Liver (tissue), 9 donors: Measurements from ENCODE around the gene DTYMK. TPM values are rescaled to one million over a fixed set of nuclear protein-coding genes. Genes with fewer than 3 reads are reported as not detected.

Source experiments
- DNase-seq: peaks from one replicate; pipeline ENCODE4 v3.0.0-alpha.2; 2017; ENCODE audit warnings: low spot score
- H3K27ac ChIP-seq, 2 donors: one replicate each; pipeline ENCODE4 v1.7.0; 2013; ENCODE audit warnings: inconsistent platforms in 2 of 2, low read length in 2 of 2, control low read depth in 1 of 2, low read depth in 1 of 2, mild to moderate bottlenecking in 1 of 2
- H3K27me3 ChIP-seq, 4 donors: one replicate each; pipeline versions ENCODE4 v1.6.1 to v1.7.0; 2013; ENCODE audit warnings: low read length in 3 of 4, inconsistent platforms in 1 of 4, mild to moderate bottlenecking in 1 of 4, moderate library complexity in 1 of 4; ENCODE audit not compliant: control insufficient read depth in 4 of 4, insufficient read depth in 4 of 4
- H3K36me3 ChIP-seq, 4 donors: one replicate each; pipeline versions ENCODE4 v1.6.1 to v1.7.0; 2013; ENCODE audit warnings: low read length in 3 of 4, mild to moderate bottlenecking in 3 of 4, low read depth in 1 of 4, moderate library complexity in 1 of 4; ENCODE audit not compliant: control insufficient read depth in 4 of 4, insufficient read depth in 3 of 4
- H3K4me1 ChIP-seq, 4 donors: one replicate each; pipeline versions ENCODE4 v1.6.1 to v1.7.0; 2013; ENCODE audit warnings: low read length in 3 of 4, mild to moderate bottlenecking in 3 of 4, moderate library complexity in 1 of 4; ENCODE audit not compliant: control insufficient read depth in 4 of 4, insufficient read depth in 4 of 4
- H3K4me3 ChIP-seq, 3 donors: one replicate each; pipeline versions ENCODE4 v1.6.1 to v1.7.0; 2013; ENCODE audit warnings: low read length in 3 of 3, control low read depth in 1 of 3, low read depth in 1 of 3, mild to moderate bottlenecking in 1 of 3
- H3K9ac ChIP-seq, 2 donors: one replicate each; pipeline ENCODE4 v1.7.0; 2013; ENCODE audit warnings: low read length in 2 of 2, mild to moderate bottlenecking in 2 of 2, moderate library complexity in 2 of 2, control low read depth in 1 of 2, low read depth in 1 of 2
- H3K9me3 ChIP-seq, 4 donors: one replicate each; pipeline versions ENCODE4 v1.6.1 to v1.7.0; 2013; ENCODE audit warnings: low read length in 3 of 4; ENCODE audit not compliant: control insufficient read depth in 4 of 4
- EGR1 ChIP-seq, 2 donors: IDR thresholded peaks; 2 replicates each; pipeline ENCODE4 v1.6.1; 2016 to 2018; ENCODE audit warnings: antibody characterized with exemption in 2 of 2, low read depth in 2 of 2
- FOXA1 ChIP-seq: IDR thresholded peaks from 2 replicates; pipeline ENCODE4 v1.6.1; 2016; ENCODE audit warnings: antibody characterized with exemption
- FOXA2 ChIP-seq: IDR thresholded peaks from 2 replicates; pipeline ENCODE4 v1.6.1; 2016; ENCODE audit warnings: antibody characterized with exemption
- GABPA ChIP-seq, 2 donors: IDR thresholded peaks in 1 of 2; conservative IDR thresholded peaks in 1 of 2; 2 replicates each; pipeline ENCODE4 v1.6.1; 2016; ENCODE audit warnings: antibody characterized with exemption in 2 of 2, mild to moderate bottlenecking in 1 of 2, moderate library complexity in 1 of 2
- HNF4A ChIP-seq, 2 donors: conservative IDR thresholded peaks; 2 replicates each; pipeline ENCODE4 v1.6.1; 2016; ENCODE audit warnings: antibody characterized with exemption in 2 of 2, mild to moderate bottlenecking in 2 of 2
- HNF4G ChIP-seq: IDR thresholded peaks from 2 replicates; pipeline ENCODE4 v1.6.1; 2016; ENCODE audit warnings: antibody characterized with exemption
- JUND ChIP-seq, 2 donors: IDR thresholded peaks; 2 replicates each; pipeline ENCODE4 v1.6.1; 2016; ENCODE audit warnings: antibody characterized with exemption in 2 of 2
- NR2F2 ChIP-seq: IDR thresholded peaks from 2 replicates; pipeline ENCODE4 v1.6.1; 2016; ENCODE audit warnings: antibody characterized with exemption
- RAD21 ChIP-seq, 2 donors: IDR thresholded peaks; 2 replicates each; pipeline ENCODE4 v1.6.1; 2016; ENCODE audit warnings: antibody characterized with exemption in 2 of 2, mild to moderate bottlenecking in 2 of 2
- RXRA ChIP-seq, 2 donors: IDR thresholded peaks; 2 replicates each; pipeline ENCODE4 v1.6.1; 2017 to 2018; ENCODE audit warnings: antibody characterized with exemption in 2 of 2, mild to moderate bottlenecking in 1 of 2
- SP1 ChIP-seq: IDR thresholded peaks from 2 replicates; pipeline ENCODE4 v1.6.1; 2018; ENCODE audit warnings: antibody characterized with exemption, mild to moderate bottlenecking
- TAF1 ChIP-seq: conservative IDR thresholded peaks from 2 replicates; pipeline ENCODE4 v1.6.1; 2016; ENCODE audit warnings: antibody characterized with exemption, mild to moderate bottlenecking
- YY1 ChIP-seq: IDR thresholded peaks from 2 replicates; pipeline ENCODE4 v1.6.1; 2016; ENCODE audit warnings: antibody characterized with exemption, mild to moderate bottlenecking
- WGBS: extraction: QIAGEN DNeasy Blood & Tissue Kit; methylation state at CpG from one replicate; pipeline ENCODE4 v1.1.7; 2013; 5-methylcytosine and 5-hydroxymethylcytosine counted together
- polyA plus RNA-seq, 2 donors: library from polyadenylated mRNA; stranded (reverse) in 1 of 2; unstranded in 1 of 2; fragments of 200-250 nt in 1 of 2; fragments of >200 nt in 1 of 2; fragmentation: Nextera tagmentation in 1 of 2; extraction: Ambion mirVana in 1 of 2; gene quantifications; one replicate each; pipeline versions ENCODE4 v1.2.1 to v1.2.3, GENCODE V29; 2013 to 2015
- total RNA-seq, 2 donors: library from RNA; depleted of rRNA; stranded (reverse); fragments of >200 nt; gene quantifications; one replicate each; pipeline ENCODE4 v1.2.3, GENCODE V29; 2014
- TF ChIP-seq, protein P1 (sequence below): IDR thresholded peaks from 2 replicates; pipeline ENCODE4 v1.6.1; 2016; ENCODE audit warnings: antibody characterized with exemption
- TF ChIP-seq, protein P2 (sequence below): IDR thresholded peaks from 2 replicates; pipeline ENCODE4 v1.6.1; 2016; ENCODE audit warnings: antibody characterized with exemption, mild to moderate bottlenecking
- TF ChIP-seq, protein P3 (sequence below): IDR thresholded peaks from 2 replicates; pipeline ENCODE4 v1.6.1; 2016; ENCODE audit warnings: antibody characterized with exemption
- TF ChIP-seq, protein P4 (sequence below): fragments of 150-350 bp; IDR thresholded peaks from 2 replicates; pipeline ENCODE4 v1.5.1; 2017; ENCODE audit warnings: improper control_type of control experiment, low read depth, low read length; ENCODE audit not compliant: missing input control
- TF ChIP-seq, protein P5 (sequence below): IDR thresholded peaks from 2 replicates; pipeline ENCODE4 v1.6.1; 2016; ENCODE audit warnings: antibody characterized with exemption
- donor health status: healthy.
- donor health status: healthy.
- donor health status: healthy.
- donor health status: healthy.
- donor health status: healthy.

Gene DTYMK
- total and polyA plus RNA-seq, 4 donors, result 5.5 to 17.7 (median 14.5) TPM

DNA sequence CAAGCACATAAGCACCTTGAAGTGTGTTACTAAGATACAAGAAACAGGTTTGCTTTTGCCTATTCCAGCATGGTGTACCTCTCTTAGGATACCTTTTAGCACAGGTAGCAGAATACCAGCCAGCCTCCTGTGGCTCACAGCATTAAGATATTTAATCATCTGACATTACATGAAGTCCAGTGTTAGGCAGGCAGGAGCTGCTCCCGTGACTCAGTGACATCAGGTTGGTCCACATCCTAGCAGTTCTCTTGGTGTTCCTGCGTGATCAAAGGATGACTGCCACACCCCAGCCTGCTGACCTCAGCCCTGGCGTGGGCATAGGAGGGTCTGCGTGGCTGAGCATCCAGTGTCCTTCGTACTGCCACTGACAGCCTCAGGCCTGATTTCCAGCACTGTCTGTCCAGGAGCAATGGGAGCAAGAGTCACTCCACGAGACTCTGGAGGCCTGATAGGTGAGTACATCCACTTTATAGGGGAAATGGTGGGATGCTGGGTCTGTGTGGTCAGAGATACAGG is 3.6 kb upstream of the DTYMK start:
- TF ChIP-seq, protein P1, sequence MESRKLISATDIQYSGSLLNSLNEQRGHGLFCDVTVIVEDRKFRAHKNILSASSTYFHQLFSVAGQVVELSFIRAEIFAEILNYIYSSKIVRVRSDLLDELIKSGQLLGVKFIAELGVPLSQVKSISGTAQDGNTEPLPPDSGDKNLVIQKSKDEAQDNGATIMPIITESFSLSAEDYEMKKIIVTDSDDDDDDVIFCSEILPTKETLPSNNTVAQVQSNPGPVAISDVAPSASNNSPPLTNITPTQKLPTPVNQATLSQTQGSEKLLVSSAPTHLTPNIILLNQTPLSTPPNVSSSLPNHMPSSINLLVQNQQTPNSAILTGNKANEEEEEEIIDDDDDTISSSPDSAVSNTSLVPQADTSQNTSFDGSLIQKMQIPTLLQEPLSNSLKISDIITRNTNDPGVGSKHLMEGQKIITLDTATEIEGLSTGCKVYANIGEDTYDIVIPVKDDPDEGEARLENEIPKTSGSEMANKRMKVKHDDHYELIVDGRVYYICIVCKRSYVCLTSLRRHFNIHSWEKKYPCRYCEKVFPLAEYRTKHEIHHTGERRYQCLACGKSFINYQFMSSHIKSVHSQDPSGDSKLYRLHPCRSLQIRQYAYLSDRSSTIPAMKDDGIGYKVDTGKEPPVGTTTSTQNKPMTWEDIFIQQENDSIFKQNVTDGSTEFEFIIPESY, result no peak
- no peak for TF ChIP-seq HNF4A (conservative IDR thresholded peaks at IDR 0.05)
- TF ChIP-seq, protein P2, sequence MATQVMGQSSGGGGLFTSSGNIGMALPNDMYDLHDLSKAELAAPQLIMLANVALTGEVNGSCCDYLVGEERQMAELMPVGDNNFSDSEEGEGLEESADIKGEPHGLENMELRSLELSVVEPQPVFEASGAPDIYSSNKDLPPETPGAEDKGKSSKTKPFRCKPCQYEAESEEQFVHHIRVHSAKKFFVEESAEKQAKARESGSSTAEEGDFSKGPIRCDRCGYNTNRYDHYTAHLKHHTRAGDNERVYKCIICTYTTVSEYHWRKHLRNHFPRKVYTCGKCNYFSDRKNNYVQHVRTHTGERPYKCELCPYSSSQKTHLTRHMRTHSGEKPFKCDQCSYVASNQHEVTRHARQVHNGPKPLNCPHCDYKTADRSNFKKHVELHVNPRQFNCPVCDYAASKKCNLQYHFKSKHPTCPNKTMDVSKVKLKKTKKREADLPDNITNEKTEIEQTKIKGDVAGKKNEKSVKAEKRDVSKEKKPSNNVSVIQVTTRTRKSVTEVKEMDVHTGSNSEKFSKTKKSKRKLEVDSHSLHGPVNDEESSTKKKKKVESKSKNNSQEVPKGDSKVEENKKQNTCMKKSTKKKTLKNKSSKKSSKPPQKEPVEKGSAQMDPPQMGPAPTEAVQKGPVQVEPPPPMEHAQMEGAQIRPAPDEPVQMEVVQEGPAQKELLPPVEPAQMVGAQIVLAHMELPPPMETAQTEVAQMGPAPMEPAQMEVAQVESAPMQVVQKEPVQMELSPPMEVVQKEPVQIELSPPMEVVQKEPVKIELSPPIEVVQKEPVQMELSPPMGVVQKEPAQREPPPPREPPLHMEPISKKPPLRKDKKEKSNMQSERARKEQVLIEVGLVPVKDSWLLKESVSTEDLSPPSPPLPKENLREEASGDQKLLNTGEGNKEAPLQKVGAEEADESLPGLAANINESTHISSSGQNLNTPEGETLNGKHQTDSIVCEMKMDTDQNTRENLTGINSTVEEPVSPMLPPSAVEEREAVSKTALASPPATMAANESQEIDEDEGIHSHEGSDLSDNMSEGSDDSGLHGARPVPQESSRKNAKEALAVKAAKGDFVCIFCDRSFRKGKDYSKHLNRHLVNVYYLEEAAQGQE, result no peak
- TF ChIP-seq NR2F2, result no peak
- TF ChIP-seq, protein P3, sequence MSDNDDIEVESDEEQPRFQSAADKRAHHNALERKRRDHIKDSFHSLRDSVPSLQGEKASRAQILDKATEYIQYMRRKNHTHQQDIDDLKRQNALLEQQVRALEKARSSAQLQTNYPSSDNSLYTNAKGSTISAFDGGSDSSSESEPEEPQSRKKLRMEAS, result no peak
- no peak for TF ChIP-seq TAF1
- Histone ChIP-seq H3K27me3 (no peaks in the 10 kb centered on the region), H3K9me3 (no peaks in the 10 kb centered on the region), H3K9ac (no peak overlapping the region), H3K36me3 (peaks cover 5 to 18% (median 9%) of the 10 kb centered on the region in 4 donors), H3K4me3 (no peak overlapping the region), H3K4me1 (peaks cover 4 to 22% (median 17%) of the 10 kb centered on the region in 4 donors), H3K27ac (no peak overlapping the region)
- WGBS, result 80% methylated on average over 6 of the region's 6 CpGs
- DNase-seq, result no peak

DNA sequence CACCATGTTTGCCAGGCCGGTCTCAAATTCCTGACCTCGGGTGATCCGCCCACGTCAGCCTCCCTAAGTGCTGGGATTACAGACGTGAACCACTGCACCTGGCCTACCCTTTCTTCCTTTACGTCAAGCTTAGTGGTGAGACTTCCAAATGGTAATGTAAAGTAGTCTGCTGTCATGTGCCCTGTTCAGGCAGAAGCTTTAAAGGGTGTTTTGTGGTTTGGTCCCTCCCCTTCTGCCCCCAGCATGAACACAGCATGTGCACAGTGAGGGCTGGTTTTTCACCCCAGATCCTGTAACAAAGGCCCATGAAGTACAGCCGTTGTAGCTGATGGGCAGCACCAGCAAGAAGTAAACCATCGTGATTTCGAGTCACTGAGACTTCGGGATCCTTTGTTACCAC is 2.7 kb upstream of the DTYMK start:
- no peak overlapping the region for H3K4me3 ChIP-seq
- H3K27ac ChIP-seq, result no peak overlapping the region
- WGBS, result 89% methylated on average over 10 of the region's 10 CpGs
- no peak for TF ChIP-seq FOXA2
- TF ChIP-seq RXRA (IDR thresholded peaks at IDR 0.05), result no peak
- TF ChIP-seq, protein P2, result no peak
- TF ChIP-seq SP1, result no peak
- TF ChIP-seq JUND (IDR thresholded peaks at IDR 0.05), result no peak
- TF ChIP-seq RAD21 (IDR thresholded peaks at IDR 0.05), result no peak
- TF ChIP-seq, protein P3, result no peak
- no peak for TF ChIP-seq TAF1
- no peak for TF ChIP-seq YY1
- TF ChIP-seq, protein P4, sequence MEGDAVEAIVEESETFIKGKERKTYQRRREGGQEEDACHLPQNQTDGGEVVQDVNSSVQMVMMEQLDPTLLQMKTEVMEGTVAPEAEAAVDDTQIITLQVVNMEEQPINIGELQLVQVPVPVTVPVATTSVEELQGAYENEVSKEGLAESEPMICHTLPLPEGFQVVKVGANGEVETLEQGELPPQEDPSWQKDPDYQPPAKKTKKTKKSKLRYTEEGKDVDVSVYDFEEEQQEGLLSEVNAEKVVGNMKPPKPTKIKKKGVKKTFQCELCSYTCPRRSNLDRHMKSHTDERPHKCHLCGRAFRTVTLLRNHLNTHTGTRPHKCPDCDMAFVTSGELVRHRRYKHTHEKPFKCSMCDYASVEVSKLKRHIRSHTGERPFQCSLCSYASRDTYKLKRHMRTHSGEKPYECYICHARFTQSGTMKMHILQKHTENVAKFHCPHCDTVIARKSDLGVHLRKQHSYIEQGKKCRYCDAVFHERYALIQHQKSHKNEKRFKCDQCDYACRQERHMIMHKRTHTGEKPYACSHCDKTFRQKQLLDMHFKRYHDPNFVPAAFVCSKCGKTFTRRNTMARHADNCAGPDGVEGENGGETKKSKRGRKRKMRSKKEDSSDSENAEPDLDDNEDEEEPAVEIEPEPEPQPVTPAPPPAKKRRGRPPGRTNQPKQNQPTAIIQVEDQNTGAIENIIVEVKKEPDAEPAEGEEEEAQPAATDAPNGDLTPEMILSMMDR, result no peak
- TF ChIP-seq HNF4A (conservative IDR thresholded peaks at IDR 0.05), result no peak
- TF ChIP-seq, protein P5, sequence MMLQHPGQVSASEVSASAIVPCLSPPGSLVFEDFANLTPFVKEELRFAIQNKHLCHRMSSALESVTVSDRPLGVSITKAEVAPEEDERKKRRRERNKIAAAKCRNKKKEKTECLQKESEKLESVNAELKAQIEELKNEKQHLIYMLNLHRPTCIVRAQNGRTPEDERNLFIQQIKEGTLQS, result no peak
- no peak for TF ChIP-seq FOXA1
- TF ChIP-seq HNF4G, result no peak
- TF ChIP-seq, protein P1, result no peak
- TF ChIP-seq GABPA (IDR thresholded peaks at IDR 0.05 in 1 of 2, conservative IDR thresholded peaks at IDR 0.05 in 1 of 2), result no peak
- no peak for TF ChIP-seq EGR1 (IDR thresholded peaks at IDR 0.05; ENCODE audit: low read depth in 2 of 2)
- TF ChIP-seq NR2F2, result no peak
- peaks cover 5 to 15% (median 9%) of the 10 kb centered on the region in 4 donors for H3K36me3 ChIP-seq
- no peaks in the 10 kb centered on the region for H3K27me3 ChIP-seq
- DNase-seq, result no peak
- H3K9ac ChIP-seq, result no peak overlapping the region
- peaks cover 4 to 22% (median 17%) of the 10 kb centered on the region in 4 donors for H3K4me1 ChIP-seq
- H3K9me3 ChIP-seq, result no peaks in the 10 kb centered on the region
